Endothelial cell of umbilical vein (primary cell): ENCODE measurements around the gene AGPAT2.

ENCODE experiments used
- CTCF ChIP-seq, 2 donors: IDR thresholded peaks; 1 replicate in 1 of 2; 2 replicates in 1 of 2; pipeline ENCODE4 v1.5.1; 2011; ENCODE audit warnings: low read length in 2 of 2, mild to moderate bottlenecking in 2 of 2, moderate library complexity in 2 of 2, control low read depth in 1 of 2, inconsistent platforms in 1 of 2, low read depth in 1 of 2; ENCODE audit not compliant: insufficient read depth in 1 of 2; ENCODE audit errors: extremely low read depth in 1 of 2
- EZH2 ChIP-seq: IDR thresholded peaks from 2 replicates; pipeline ENCODE4 v1.6.1; 2012; ENCODE audit warnings: borderline replicate concordance, low read depth, mild to moderate bottlenecking, moderate library complexity, low read length, inconsistent platforms; ENCODE audit not compliant: severe bottlenecking
- MAX ChIP-seq: IDR thresholded peaks from 2 replicates; pipeline ENCODE4 v1.6.1; 2011; ENCODE audit not compliant: insufficient read depth, insufficient read length
- POLR2A ChIP-seq: IDR thresholded peaks from 2 replicates; pipeline ENCODE4 v1.6.1; 2012; ENCODE audit warnings: low read depth, mild to moderate bottlenecking, control low read depth, low read length
- POLR2AphosphoS5 ChIP-seq: IDR thresholded peaks from 2 replicates; pipeline ENCODE4 v1.6.1; 2012; ENCODE audit warnings: low read depth, mild to moderate bottlenecking, control low read depth, low read length, moderate library complexity; ENCODE audit not compliant: insufficient read depth

GRCh38 chr9:136732444-136733178 lies 45.4 kb upstream of the AGPAT2 start:
- TF ChIP-seq CTCF (IDR thresholded peaks at IDR 0.05; ENCODE audit: extremely low read depth in 1 of 2, insufficient read depth in 1 of 2, low read depth in 1 of 2, low read length in 2 of 2) (no peak), POLR2A (no peak), MAX (no peak), EZH2 (no peak), POLR2AphosphoS5 (no peak)
